Astrocyte of the spinal cord (primary cell): Measurements from ENCODE around the gene SHB.

Experiments
- DNase-seq: peaks from one replicate; pipeline ENCODE4 v3.0.0; 2011; ENCODE audit warnings: low read depth, low spot score
- H3K4me3 ChIP-seq: 2 replicates; pipeline ENCODE4 v1.5.1; 2011; ENCODE audit warnings: low read depth, mild to moderate bottlenecking, low read length, moderate library complexity
- CTCF ChIP-seq: IDR thresholded peaks from 2 replicates; pipeline ENCODE4 v1.5.1; 2012; ENCODE audit warnings: low read depth, mild to moderate bottlenecking, low read length, inconsistent platforms
- in situ Hi-C: cut with HindIII; loops from 2 replicates; pipeline ENCODE4 v1.10.0; 2017; ENCODE audit warnings: low sequenced_read_pairs

SHB gene

GRCh38 chr9:38082446-38083287 lies 13.6 kb upstream of the SHB start:
- in situ Hi-C loops: no loop called here
- no peak for DNase-seq
- H3K4me3 ChIP-seq: no peak overlapping the region
- TF ChIP-seq CTCF: no peak

- DNase-seq: peak; percentile 55
- H3K4me3 ChIP-seq: no peak overlapping the region
- in situ Hi-C loops: no loop called here
- TF ChIP-seq CTCF: no peak
Observed at GRCh38 chr9:38081356-38082108, 12.5 kb upstream of the SHB start.

- no peak overlapping the region for H3K4me3 ChIP-seq
- in situ Hi-C loops: no loop called here
- DNase-seq: peak; percentile 64
- no peak for TF ChIP-seq CTCF
Observed at GRCh38 chr9:38079461-38080031, 10.5 kb upstream of the SHB start.

GRCh38 chr9:38075272-38075671 lies 6.2 kb upstream of the SHB start:
- in situ Hi-C loops: no loop called here
- no peak for DNase-seq
- no peak for TF ChIP-seq CTCF
- H3K4me3 ChIP-seq: no peak overlapping the region

GRCh38 chr9:38074441-38074961 lies 5.5 kb upstream of the SHB start:
- no peak for DNase-seq
- TF ChIP-seq CTCF: no peak
- no peak overlapping the region for H3K4me3 ChIP-seq
- in situ Hi-C loops: no loop called here

GRCh38 chr9:38073882-38074281 lies 4.9 kb upstream of the SHB start:
- no peak for TF ChIP-seq CTCF
- in situ Hi-C loops: no loop called here
- H3K4me3 ChIP-seq: no peak overlapping the region
- no peak for DNase-seq
